GM06990 (cell line): ENCODE results near the gene VAPB.
A peak's percentile ranks its signal among the peaks of the same experiment; 100 is the strongest.

Source experiments
- DNase-seq: peaks from one replicate; pipeline ENCODE4 v3.0.0-alpha.2; 2011; ENCODE audit not compliant: insufficient read length; ENCODE audit errors: extremely low read depth
- H3K27me3 ChIP-seq: replicated peaks from 2 replicates; pipeline ENCODE4 v1.6.0; 2011; ENCODE audit warnings: low read length; ENCODE audit not compliant: control insufficient read depth, insufficient read depth
- H3K36me3 ChIP-seq: 2 replicates; pipeline ENCODE4 v1.5.1; 2011; ENCODE audit warnings: low read length; ENCODE audit not compliant: control insufficient read depth, insufficient read depth
- H3K4me3 ChIP-seq: replicated peaks from 2 replicates; pipeline ENCODE4 v1.5.1; 2011; ENCODE audit warnings: low read depth, mild to moderate bottlenecking, control low read depth, low read length
- TF ChIP-seq, protein P1 (sequence below): IDR thresholded peaks from 2 replicates; pipeline ENCODE4 v1.5.1; 2011; ENCODE audit warnings: low read length, control low read depth, mild to moderate bottlenecking, inconsistent platforms; ENCODE audit not compliant: insufficient read depth, poor library complexity, severe bottlenecking

Gene VAPB

DNA sequence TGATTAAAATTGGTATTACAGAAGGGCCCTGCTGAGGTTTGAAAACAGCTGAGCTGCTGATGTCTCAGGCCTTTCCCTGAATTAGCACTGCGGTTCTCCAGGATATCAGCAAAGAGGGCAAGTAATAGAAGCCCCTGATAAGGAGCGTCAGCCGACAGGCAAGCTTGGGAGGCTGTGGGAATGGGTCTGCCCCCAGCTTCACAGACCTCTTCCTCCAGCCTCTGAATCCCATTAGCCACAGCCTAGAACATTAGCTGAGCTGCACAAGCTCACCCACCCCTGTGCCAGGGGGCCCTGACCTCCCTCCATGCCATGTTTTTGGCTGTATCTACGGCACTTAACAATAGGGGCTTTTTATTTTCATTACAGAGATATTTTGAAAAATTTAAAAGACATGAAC is 59.9 kb downstream of the VAPB start:
- TF ChIP-seq, protein P1, sequence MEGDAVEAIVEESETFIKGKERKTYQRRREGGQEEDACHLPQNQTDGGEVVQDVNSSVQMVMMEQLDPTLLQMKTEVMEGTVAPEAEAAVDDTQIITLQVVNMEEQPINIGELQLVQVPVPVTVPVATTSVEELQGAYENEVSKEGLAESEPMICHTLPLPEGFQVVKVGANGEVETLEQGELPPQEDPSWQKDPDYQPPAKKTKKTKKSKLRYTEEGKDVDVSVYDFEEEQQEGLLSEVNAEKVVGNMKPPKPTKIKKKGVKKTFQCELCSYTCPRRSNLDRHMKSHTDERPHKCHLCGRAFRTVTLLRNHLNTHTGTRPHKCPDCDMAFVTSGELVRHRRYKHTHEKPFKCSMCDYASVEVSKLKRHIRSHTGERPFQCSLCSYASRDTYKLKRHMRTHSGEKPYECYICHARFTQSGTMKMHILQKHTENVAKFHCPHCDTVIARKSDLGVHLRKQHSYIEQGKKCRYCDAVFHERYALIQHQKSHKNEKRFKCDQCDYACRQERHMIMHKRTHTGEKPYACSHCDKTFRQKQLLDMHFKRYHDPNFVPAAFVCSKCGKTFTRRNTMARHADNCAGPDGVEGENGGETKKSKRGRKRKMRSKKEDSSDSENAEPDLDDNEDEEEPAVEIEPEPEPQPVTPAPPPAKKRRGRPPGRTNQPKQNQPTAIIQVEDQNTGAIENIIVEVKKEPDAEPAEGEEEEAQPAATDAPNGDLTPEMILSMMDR: no peak
- Histone ChIP-seq H3K4me3 (no peak overlapping the region), H3K27me3 (no peaks in the 10 kb centered on the region), H3K36me3 (peaks cover 6% of the 10 kb centered on the region)
- no peak for DNase-seq

DNA sequence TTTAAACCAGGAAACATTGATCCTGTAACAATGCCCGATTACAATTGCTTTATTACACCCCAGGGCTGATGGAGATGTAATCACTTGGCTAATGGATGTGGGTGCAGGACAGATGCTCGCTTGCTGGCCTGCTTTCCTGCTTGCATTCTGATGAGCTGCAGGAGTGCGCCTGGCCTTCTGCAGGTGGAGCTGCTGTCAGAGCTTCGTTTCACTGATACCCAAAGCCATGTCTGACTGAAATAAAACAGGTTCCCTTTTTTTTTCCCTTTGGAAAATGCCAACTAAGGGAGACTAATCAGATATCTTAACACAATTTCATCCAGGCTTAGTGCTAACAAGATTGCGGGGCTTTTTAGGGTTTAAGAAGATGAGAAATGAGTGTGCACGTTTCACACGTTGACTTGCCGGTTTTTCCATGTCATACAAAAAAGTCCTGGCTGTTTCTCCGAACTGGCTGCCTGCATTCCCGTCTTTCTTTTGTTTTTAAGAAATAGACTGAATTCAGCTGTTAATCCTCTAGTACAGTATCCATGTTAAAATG is 60.7 kb downstream of the VAPB start:
- TF ChIP-seq, protein P1: peak; percentile 15
- peak overlapping the region; percentile 19 for H3K4me3 ChIP-seq
- H3K27me3 ChIP-seq: no peaks in the 10 kb centered on the region
- peaks cover 4% of the 10 kb centered on the region for H3K36me3 ChIP-seq
- no peak for DNase-seq

DNA sequence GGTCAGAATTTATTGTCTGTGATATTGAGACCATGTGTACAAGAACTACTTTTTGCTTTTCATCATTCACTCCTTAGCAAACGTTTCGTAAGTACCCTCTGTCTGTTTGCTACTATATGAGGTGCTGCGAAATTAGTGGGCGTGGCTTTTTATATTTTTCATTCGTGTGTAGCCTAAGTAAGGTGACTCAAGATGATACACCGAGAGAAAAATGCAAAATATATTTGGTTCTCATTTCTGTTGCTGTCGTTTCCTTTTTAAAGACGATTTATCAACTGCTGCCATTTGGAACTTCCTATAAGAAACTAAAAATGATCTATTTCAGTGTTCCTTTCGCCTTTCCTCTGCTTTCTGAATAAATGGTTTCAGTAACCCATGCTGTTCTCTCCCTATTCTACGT is 61.2 kb downstream of the VAPB start:
- TF ChIP-seq, protein P1: no peak
- DNase-seq: peak; percentile 41
- H3K36me3 ChIP-seq: peaks cover 4% of the 10 kb centered on the region
- H3K27me3 ChIP-seq: no peaks in the 10 kb centered on the region
- H3K4me3 ChIP-seq: peak overlapping the region; percentile 19; the same call in 1 of the 2 replicates

DNA sequence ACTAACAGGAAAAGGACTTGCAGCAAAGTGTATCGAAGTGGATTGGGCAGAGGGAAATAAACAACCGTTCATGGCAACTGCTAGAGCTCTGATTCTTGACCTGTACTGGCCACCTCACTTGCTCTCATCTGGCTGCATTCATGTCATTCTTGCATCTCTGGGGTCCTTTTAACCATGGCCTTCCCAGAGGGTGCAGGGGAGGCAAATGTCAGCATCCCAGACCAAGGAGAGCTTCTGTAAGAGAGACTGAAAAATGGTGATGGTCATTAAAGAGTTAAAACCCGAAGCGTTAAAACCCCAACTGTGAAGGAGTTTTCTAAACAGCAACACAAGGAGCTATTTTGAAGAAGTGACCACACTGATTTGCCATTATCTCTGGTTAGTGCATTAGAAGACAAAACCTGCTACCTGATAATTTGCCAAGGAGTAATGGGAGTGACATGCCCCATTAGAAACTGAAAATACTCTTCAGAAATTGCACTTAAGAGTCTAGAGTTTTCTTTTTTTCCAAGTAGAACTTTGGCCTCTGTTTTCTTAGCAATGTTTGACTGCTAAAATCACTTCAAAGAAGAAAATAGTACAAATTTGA is 63.7 kb downstream of the VAPB start:
- Histone ChIP-seq H3K4me3 (no peak overlapping the region), H3K36me3 (no peaks in the 10 kb centered on the region; the same call in none of the 2 replicates), H3K27me3 (no peaks in the 10 kb centered on the region)
- TF ChIP-seq, protein P1: no peak
- DNase-seq: no peak

DNA sequence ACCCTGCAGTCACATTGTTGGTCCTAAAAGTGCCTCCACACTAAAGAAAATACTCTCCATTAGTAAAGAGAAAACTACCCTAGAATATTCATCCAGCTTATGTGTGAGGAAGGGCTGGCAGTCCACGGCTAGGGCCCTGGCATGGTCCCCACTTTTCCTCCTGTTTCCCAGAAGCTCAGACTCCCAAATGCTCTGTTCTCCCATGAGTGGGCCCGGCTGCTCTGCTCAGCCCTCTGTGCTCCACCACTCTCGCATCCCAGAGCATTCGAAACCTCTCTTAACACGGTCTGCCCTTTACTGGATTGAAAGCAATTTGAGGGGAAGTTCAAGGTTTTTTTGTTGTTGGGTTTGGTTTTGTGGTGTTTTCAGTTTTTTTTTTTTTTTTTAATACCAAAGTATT is 64.4 kb downstream of the VAPB start:
- TF ChIP-seq, protein P1: no peak
- H3K27me3 ChIP-seq: no peaks in the 10 kb centered on the region
- no peaks in the 10 kb centered on the region; the same call in 1 of the 2 replicates for H3K36me3 ChIP-seq
- no peak overlapping the region for H3K4me3 ChIP-seq
- no peak for DNase-seq
